Measurements from ENCODE around the gene GNG2. TPM values are rescaled to one million over a fixed set of nuclear protein-coding genes. Genes with fewer than 3 reads are reported as not detected.

The GNG2 gene
- total and polyA plus RNA-seq, 11 donors: 3.1 to 29.2 (median 7.0) TPM

- no peaks in the 10 kb centered on the region for H3K36me3 ChIP-seq
- 92 to 100% (median 94%) methylated on average over 1 of the region's 1 CpG for WGBS, 4 donors
- TF ChIP-seq POLR2A (IDR thresholded peaks at IDR 0.05) (no peak), CTCF (IDR thresholded peaks at IDR 0.05) (no peak)
- peaks cover 0 to 5% (median 0%) of the 10 kb centered on the region in 12 donors for H3K9me3 ChIP-seq
- no peak for DNase-seq
- no peak overlapping the region for H3K4me3 ChIP-seq
- peaks cover 0 to 46% (median 0%) of the 10 kb centered on the region in 12 donors for H3K4me1 ChIP-seq
- intact Hi-C loops (cut with DNase I): loop anchor here in 1 of 10 donors (5.0 kb wide), 1 partner anchor 127 kb away; no protein-coding TSS in a partner anchor
- peak overlapping the region in 1 of 12 donors; percentile 28 for H3K27ac ChIP-seq
- ATAC-seq: no peak
- H3K27me3 ChIP-seq: no peaks in the 10 kb centered on the region
Measured at GRCh38 chr14:51850651-51851050, 9.8 kb upstream of the GNG2 start.

GRCh38 chr14:51852541-51852940, 7.9 kb upstream of the GNG2 start:
- DNase-seq: no peak
- TF ChIP-seq CTCF (IDR thresholded peaks at IDR 0.05) (no peak), POLR2A (IDR thresholded peaks at IDR 0.05) (no peak)
- ATAC-seq: no peak
- Histone ChIP-seq H3K9me3 (peaks cover 0 to 5% (median 0%) of the 10 kb centered on the region in 12 donors), H3K4me3 (no peak overlapping the region), H3K27me3 (no peaks in the 10 kb centered on the region), H3K36me3 (no peaks in the 10 kb centered on the region), H3K27ac (no peak overlapping the region), H3K4me1 (peaks cover 0 to 43% (median 0%) of the 10 kb centered on the region in 12 donors)
- 81 to 93% (median 86%) methylated on average over 4 of the region's 4 CpGs for WGBS, 4 donors
- intact Hi-C loops (cut with DNase I): loop anchor here in 1 of 10 donors (5.0 kb wide), 1 partner anchor 125 kb away; no protein-coding TSS in a partner anchor

GRCh38 chr14:51855234-51855633, 5.2 kb upstream of the GNG2 start:
- H3K36me3 ChIP-seq: no peaks in the 10 kb centered on the region
- 32 to 77% (median 69%) methylated on average over 3 of the region's 3 CpGs for WGBS, 4 donors
- no peak for DNase-seq
- intact Hi-C loops (cut with DNase I): no loop called here
- H3K27ac ChIP-seq: no peak overlapping the region
- peaks cover 0 to 31% (median 0%) of the 10 kb centered on the region in 12 donors for H3K4me1 ChIP-seq
- H3K27me3 ChIP-seq: no peaks in the 10 kb centered on the region
- no peak for ATAC-seq
- no peak overlapping the region for H3K4me3 ChIP-seq
- TF ChIP-seq CTCF (IDR thresholded peaks at IDR 0.05) (no peak), POLR2A (IDR thresholded peaks at IDR 0.05) (no peak)
- no peaks in the 10 kb centered on the region for H3K9me3 ChIP-seq

- H3K27ac ChIP-seq: peak overlapping the region in 1 of 12 donors; percentile 48
- ATAC-seq (no peak), DNase-seq (no peak)
- WGBS, 4 donors: 76 to 85% (median 81%) methylated on average over 1 of the region's 1 CpG
- no peaks in the 10 kb centered on the region for H3K9me3 ChIP-seq
- H3K4me1 ChIP-seq: peaks cover 0 to 42% (median 6%) of the 10 kb centered on the region in 12 donors
- TF ChIP-seq CTCF (IDR thresholded peaks at IDR 0.05) (no peak), POLR2A (IDR thresholded peaks at IDR 0.05) (no peak)
- H3K27me3 ChIP-seq: no peaks in the 10 kb centered on the region
- no peak overlapping the region for H3K4me3 ChIP-seq
- intact Hi-C loops (cut with DNase I): no loop called here
- no peaks in the 10 kb centered on the region for H3K36me3 ChIP-seq
Measured at GRCh38 chr14:51856792-51857296, 3.6 kb upstream of the GNG2 start.
